Prostate gland (tissue), 2 donors: Measurements from ENCODE around the gene IL11.

Source experiments
- CTCF ChIP-seq, 4 experiments: fragments of 200-600 bp in 2 of 4; fragments of 450-650 bp in 2 of 4; sonication (generic) in 2 of 4; IDR thresholded peaks; 1 replicate in 3 of 4; 2 replicates in 1 of 4; pipeline ENCODE4 v1.5.1; 2016 to 2019; ENCODE audit warnings: antibody characterized with exemption in 4 of 4, mild to moderate bottlenecking in 2 of 4, moderate library complexity in 2 of 4
- POLR2A ChIP-seq: fragments of 450-650 bp; IDR thresholded peaks from one replicate; pipeline ENCODE4 v1.6.1; 2016; ENCODE audit warnings: antibody characterized with exemption, mild to moderate bottlenecking
- POLR2AphosphoS5 ChIP-seq: sonication (generic); formaldehyde crosslinking; IDR thresholded peaks from one replicate; pipeline ENCODE4 v1.6.1; 2017; ENCODE audit warnings: antibody characterized with exemption

DNA sequence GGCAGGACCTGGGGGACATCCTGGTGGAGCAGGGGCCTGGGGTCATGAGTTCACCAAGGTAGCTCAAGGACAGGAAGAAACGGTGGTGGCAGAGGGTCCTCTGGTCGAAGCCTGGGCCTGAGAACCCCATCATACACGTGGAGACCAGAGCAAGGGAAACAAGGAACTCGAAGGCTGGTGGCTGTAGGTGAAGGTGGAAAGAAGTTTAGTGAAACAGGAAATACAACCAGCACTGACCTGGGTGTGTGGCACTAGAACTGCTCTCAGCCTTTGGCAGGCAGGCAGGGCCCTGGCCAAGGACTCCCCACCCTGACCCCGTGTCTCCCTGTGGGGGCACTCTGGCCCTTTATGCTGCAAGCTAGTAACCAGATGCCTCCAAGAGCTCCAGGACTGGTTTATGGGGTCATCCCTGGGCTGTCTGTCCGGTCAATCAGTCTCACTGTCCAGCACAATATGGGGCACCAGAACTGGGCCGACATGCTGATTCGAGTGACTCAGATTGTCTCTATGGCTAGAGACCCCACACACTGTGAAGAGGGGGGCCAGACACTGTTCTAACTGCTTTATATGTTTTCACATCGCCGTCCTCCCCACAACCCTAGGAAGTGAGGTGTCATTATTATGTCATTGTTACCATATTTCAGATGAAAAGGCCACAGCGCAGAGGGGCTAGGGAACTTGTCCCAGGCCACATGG lies 19.5 kb downstream of the IL11 start:
- TF ChIP-seq POLR2A, result no peak
- TF ChIP-seq CTCF (IDR thresholded peaks at IDR 0.05), result no peak
- TF ChIP-seq POLR2AphosphoS5, result no peak
